Measurements from ENCODE around the gene NTRK3.

- TF ChIP-seq EZH2 (IDR thresholded peaks at IDR 0.05; ENCODE audit: insufficient read depth, poor library complexity, severe bottlenecking) (no peak), EZH2phosphoT487 (IDR thresholded peaks at IDR 0.05; ENCODE audit: insufficient read depth, low read depth) (no peak)
Measured at GRCh38 chr15:88147760-88148159, 108.8 kb downstream of the NTRK3 start.
